ENCODE measurements around the gene DNAAF1.

- no peak for TF ChIP-seq CTCF (IDR thresholded peaks at IDR 0.05)
- TF ChIP-seq POLR2A (IDR thresholded peaks at IDR 0.05), result no peak
- no peak for TF ChIP-seq POLR2AphosphoS5 (IDR thresholded peaks at IDR 0.05)
These were observed 48.4 kb downstream of the DNAAF1 start for GRCh38 chr16:84193480-84193879.
